ENCODE results near the gene ANKS6. TPM values are rescaled to one million over a fixed set of nuclear protein-coding genes. Genes with fewer than 3 reads are reported as not detected.

Gene ANKS6
- total and polyA plus RNA-seq, 9 donors, result 7.4 to 29.3 (median 17.7) TPM

DNA sequence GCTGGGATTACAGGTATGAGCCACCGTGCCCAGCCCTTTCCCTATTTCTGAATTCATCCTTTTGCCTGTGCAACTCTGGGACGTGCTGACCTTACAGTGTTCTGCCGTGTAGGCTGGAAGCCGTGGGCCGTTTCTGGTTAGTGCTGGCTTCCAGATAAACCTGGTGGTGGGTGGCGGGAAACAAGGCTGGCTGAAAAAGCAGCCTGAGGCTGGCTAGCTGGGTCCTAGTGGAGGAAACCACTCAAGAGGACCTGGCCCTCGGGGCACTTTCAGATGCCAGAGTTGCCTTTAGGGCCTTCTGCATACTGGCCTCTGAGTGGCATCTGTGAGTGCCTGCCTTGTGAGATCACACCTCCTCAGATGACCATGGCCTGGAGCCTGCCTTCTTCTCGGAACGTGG, 38.0 kb upstream of the ANKS6 start:
- no peaks in the 10 kb centered on the region for H3K9me3 ChIP-seq
- DNase-seq, result no peak
- H3K4me1 ChIP-seq (ENCODE audit: insufficient read depth), result no peaks in the 10 kb centered on the region
- no peak overlapping the region for H3K4me3 ChIP-seq
- H3K27ac ChIP-seq, result no peak overlapping the region
- WGBS, 3 donors, result 62 to 78% (median 67%) methylated on average over 9 of the region's 9 CpGs
- no peaks in the 10 kb centered on the region for H3K36me3 ChIP-seq
- TF ChIP-seq, protein P1, sequence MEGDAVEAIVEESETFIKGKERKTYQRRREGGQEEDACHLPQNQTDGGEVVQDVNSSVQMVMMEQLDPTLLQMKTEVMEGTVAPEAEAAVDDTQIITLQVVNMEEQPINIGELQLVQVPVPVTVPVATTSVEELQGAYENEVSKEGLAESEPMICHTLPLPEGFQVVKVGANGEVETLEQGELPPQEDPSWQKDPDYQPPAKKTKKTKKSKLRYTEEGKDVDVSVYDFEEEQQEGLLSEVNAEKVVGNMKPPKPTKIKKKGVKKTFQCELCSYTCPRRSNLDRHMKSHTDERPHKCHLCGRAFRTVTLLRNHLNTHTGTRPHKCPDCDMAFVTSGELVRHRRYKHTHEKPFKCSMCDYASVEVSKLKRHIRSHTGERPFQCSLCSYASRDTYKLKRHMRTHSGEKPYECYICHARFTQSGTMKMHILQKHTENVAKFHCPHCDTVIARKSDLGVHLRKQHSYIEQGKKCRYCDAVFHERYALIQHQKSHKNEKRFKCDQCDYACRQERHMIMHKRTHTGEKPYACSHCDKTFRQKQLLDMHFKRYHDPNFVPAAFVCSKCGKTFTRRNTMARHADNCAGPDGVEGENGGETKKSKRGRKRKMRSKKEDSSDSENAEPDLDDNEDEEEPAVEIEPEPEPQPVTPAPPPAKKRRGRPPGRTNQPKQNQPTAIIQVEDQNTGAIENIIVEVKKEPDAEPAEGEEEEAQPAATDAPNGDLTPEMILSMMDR (IDR thresholded peaks at IDR 0.05), result no peak
- TF ChIP-seq POLR2A (IDR thresholded peaks at IDR 0.05) (no peak), EP300 (IDR thresholded peaks at IDR 0.05) (no peak)
- H3K27me3 ChIP-seq, result no peaks in the 10 kb centered on the region
- intact Hi-C loops (cut with DNase I), result no loop called here

DNA sequence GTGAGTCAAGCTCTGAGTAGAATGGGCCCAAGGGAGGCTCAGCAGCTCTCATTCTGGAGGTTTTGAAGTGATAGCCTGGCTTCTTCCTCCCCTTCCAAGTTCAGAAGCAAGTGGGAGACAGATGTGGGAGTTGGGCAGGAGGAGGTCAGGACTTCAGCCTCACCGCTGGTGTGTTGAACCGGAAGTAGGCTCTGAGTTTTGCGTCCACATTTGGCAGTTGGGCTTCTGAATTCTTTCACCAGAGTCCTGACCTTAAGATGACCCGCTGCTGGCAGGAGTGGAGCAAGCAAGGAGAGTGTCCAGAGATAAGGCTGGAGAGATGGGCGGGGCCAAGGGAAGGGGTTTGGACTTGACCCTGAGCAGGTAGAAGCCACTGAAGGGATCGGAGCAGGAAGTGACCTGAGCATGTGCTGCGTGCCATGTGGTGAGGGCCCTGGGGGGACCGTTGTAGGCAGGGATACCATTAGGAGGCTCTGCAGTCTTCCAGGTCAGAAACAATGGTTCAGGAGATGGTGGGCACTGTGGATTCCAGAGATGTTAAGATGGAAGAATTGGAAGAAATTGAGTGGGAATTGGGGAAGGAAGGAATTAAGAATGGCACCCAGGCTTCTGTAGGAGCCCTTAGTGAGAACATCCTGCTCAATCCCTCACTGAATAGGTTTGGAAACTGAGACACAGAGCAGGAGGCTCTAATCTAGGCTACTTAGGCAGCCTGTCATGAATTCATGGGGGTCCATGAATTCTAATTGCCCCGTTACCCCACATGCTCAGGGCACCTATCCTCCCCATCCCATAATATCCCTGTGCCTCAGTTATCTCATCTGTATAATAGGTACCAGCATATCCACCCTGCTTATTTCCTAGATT, 37.0 kb upstream of the ANKS6 start:
- 65 to 71% (median 67%) methylated on average over 9 of the region's 9 CpGs for WGBS, 3 donors
- no peak overlapping the region for H3K4me3 ChIP-seq
- H3K27ac ChIP-seq, result no peak overlapping the region
- no peak for DNase-seq
- TF ChIP-seq, protein P1 (IDR thresholded peaks at IDR 0.05), result no peak
- TF ChIP-seq POLR2A (IDR thresholded peaks at IDR 0.05), result no peak
- TF ChIP-seq EP300 (IDR thresholded peaks at IDR 0.05), result no peak
- H3K36me3 ChIP-seq, result no peaks in the 10 kb centered on the region
- no peaks in the 10 kb centered on the region for H3K27me3 ChIP-seq
- H3K9me3 ChIP-seq, result no peaks in the 10 kb centered on the region
- intact Hi-C loops (cut with DNase I), result loop anchor here in 1 of 4 donors (2.0 kb wide), 1 partner anchor 21 kb away; no protein-coding TSS in a partner anchor
- H3K4me1 ChIP-seq (ENCODE audit: insufficient read depth), result no peaks in the 10 kb centered on the region

DNA sequence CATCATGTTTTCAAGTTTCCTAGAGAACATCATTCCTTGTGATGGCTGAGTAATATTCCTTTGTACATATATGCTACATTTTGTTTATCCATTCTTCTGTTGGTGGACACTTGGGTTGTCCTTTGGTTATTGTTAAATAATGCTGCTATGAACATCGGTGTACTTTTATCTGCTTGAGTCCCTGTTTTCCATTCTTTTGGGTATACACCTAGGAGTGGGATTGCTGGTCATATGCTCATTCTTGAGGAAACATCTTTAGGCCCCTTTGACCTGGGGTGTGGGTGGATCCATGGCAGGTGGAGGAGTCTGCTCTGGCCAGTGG, 36.4 kb upstream of the ANKS6 start:
- 94 to 100% (median 97%) methylated on average over 1 of the region's 1 CpG for WGBS, 3 donors
- intact Hi-C loops (cut with DNase I), result loop anchor here in 1 of 4 donors (2.0 kb wide), 1 partner anchor 20 kb away; no protein-coding TSS in a partner anchor
- H3K4me3 ChIP-seq, result no peak overlapping the region
- no peaks in the 10 kb centered on the region for H3K4me1 ChIP-seq (ENCODE audit: insufficient read depth)
- no peaks in the 10 kb centered on the region for H3K9me3 ChIP-seq
- no peak overlapping the region for H3K27ac ChIP-seq
- no peaks in the 10 kb centered on the region for H3K27me3 ChIP-seq
- DNase-seq, result no peak
- H3K36me3 ChIP-seq, result no peaks in the 10 kb centered on the region
- TF ChIP-seq POLR2A (IDR thresholded peaks at IDR 0.05), result no peak
- TF ChIP-seq EP300 (IDR thresholded peaks at IDR 0.05), result no peak
- TF ChIP-seq, protein P1 (IDR thresholded peaks at IDR 0.05), result no peak

DNA sequence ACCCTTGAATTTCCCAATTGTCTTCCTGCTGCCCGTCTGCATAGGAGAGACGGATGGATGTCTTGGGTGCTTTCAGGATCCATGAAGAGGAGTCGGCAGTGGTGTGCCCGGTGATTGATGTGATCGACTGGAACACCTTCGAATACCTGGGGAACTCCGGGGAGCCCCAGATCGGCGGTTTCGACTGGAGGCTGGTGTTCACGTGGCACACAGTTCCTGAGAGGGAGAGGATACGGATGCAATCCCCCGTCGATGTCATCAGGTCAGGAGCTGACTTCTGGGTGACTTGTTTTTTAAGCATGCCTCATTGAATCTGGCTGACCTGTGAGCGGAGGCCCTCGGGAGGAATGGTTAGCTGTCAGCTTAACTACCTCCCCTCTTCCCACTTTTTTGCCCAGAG, 35.3 kb upstream of the ANKS6 start:
- no peak overlapping the region for H3K4me3 ChIP-seq
- no peaks in the 10 kb centered on the region for H3K9me3 ChIP-seq
- no peak for DNase-seq
- intact Hi-C loops (cut with DNase I), result loop anchor here in 1 of 4 donors (2.0 kb wide), 1 partner anchor 19 kb away; no protein-coding TSS in a partner anchor
- TF ChIP-seq EP300 (IDR thresholded peaks at IDR 0.05) (no peak), POLR2A (IDR thresholded peaks at IDR 0.05) (no peak)
- TF ChIP-seq, protein P1 (IDR thresholded peaks at IDR 0.05), result no peak
- no peaks in the 10 kb centered on the region for H3K4me1 ChIP-seq (ENCODE audit: insufficient read depth)
- 82 to 89% (median 85%) methylated on average over 16 of the region's 16 CpGs for WGBS, 3 donors
- H3K27me3 ChIP-seq, result no peaks in the 10 kb centered on the region
- no peak overlapping the region for H3K27ac ChIP-seq
- no peaks in the 10 kb centered on the region for H3K36me3 ChIP-seq
